ENCODE measurements around the gene DNAJA2.

DNA sequence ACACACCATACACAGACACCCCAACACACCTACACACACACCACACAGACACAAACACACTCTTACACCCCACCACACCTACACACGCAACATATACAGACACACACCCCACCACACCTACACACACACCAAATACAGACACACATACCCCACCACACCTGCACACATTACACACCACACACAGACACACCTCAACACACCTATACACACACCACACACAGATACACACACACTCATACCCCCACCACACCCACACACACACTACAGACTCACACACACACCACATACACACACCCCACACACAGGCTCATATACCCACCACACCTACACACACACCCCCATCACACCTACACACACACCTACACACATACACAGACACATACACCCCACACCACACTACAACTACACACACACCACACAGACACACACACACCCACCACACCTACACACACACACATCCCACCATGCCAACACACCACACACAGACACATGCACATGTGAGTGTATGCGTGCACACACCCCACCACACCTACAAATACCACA is 57.9 kb downstream of the DNAJA2 start:
- TF ChIP-seq, protein P1, sequence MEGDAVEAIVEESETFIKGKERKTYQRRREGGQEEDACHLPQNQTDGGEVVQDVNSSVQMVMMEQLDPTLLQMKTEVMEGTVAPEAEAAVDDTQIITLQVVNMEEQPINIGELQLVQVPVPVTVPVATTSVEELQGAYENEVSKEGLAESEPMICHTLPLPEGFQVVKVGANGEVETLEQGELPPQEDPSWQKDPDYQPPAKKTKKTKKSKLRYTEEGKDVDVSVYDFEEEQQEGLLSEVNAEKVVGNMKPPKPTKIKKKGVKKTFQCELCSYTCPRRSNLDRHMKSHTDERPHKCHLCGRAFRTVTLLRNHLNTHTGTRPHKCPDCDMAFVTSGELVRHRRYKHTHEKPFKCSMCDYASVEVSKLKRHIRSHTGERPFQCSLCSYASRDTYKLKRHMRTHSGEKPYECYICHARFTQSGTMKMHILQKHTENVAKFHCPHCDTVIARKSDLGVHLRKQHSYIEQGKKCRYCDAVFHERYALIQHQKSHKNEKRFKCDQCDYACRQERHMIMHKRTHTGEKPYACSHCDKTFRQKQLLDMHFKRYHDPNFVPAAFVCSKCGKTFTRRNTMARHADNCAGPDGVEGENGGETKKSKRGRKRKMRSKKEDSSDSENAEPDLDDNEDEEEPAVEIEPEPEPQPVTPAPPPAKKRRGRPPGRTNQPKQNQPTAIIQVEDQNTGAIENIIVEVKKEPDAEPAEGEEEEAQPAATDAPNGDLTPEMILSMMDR (IDR thresholded peaks at IDR 0.05): no peak
- TF ChIP-seq POLR2A (IDR thresholded peaks at IDR 0.05): no peak
